Cardiac muscle cell (in vitro differentiated cells and primary cell): Measurements from ENCODE around the gene BNIP2. TPM values are rescaled to one million over a fixed set of nuclear protein-coding genes. Genes with fewer than 3 reads are reported as not detected.
A peak's percentile ranks its signal among the peaks of the same experiment; 100 is the strongest.

Experiments
- DNase-seq, 2 donors: peaks; one replicate each; pipeline versions ENCODE4 v3.0.0 to v3.0.0-alpha.2; 2010 to 2017; ENCODE audit warnings: low read depth in 1 of 2, low spot score in 1 of 2
- H3K27ac ChIP-seq: fragments of 200-600 bp; sonication (generic); 2 replicates; pipeline ENCODE4 v1.5.1; 2016
- H3K27me3 ChIP-seq: fragments of 200-600 bp; sonication (generic); 2 replicates; pipeline ENCODE4 v1.6.0; 2016; ENCODE audit warnings: control low read depth
- H3K36me3 ChIP-seq: fragments of 200-600 bp; sonication (generic); 2 replicates; pipeline ENCODE4 v1.5.1; 2016; ENCODE audit warnings: control low read depth
- H3K4me1 ChIP-seq: fragments of 200-600 bp; sonication (generic); 2 replicates; pipeline ENCODE4 v1.8.1; 2017; ENCODE audit warnings: low read depth, mild to moderate bottlenecking, mixed run types
- H3K4me3 ChIP-seq: fragments of 200-600 bp; sonication (generic); 2 replicates; pipeline ENCODE4 v1.5.1; 2016; ENCODE audit warnings: mild to moderate bottlenecking
- H3K9me3 ChIP-seq: fragments of 200-600 bp; sonication (generic); 2 replicates; pipeline ENCODE4 v1.5.1; 2017; ENCODE audit warnings: low read depth, mild to moderate bottlenecking, control low read depth
- polyA plus RNA-seq: library from polyadenylated mRNA; unstranded; fragments of >200 nt; fragmentation: Nextera tagmentation; extraction: Ambion mirVana; gene quantifications from 2 replicates; pipeline ENCODE4 v1.2.1, GENCODE V29; 2016
- total RNA-seq: library from RNA; depleted of rRNA; stranded (reverse); fragments of >200 nt; gene quantifications from 2 replicates; pipeline ENCODE4 v1.2.3, GENCODE V29; 2016
- TF ChIP-seq, protein P1 (sequence below): IDR thresholded peaks from 2 replicates; pipeline ENCODE4 v1.5.1; 2012; ENCODE audit warnings: low read depth, mild to moderate bottlenecking, low read length

The BNIP2 gene
- total and polyA plus RNA-seq, 2 experiments from 2014 or later, result 72.2 to 150 TPM

DNA sequence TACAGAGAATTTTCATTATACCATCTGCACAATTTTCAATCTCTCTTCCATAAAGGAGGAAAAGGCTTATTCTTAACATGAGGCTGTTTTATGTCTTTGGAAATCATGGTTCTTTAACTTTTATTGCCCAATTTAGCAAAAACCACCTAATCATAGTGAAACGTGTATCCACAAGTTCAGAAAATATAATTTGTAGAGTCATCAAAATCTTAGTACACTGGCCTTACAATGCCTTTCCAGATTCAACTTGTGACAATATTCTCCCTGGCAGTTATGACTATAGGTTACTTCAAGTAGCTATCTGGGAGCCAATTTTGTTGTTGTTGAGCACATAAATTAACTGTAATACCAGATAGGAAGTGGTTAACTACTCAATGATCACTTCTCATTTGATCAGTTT, 10.9 kb downstream of the BNIP2 start:
- no peaks in the 10 kb centered on the region for H3K9me3 ChIP-seq
- H3K4me1 ChIP-seq, result no peaks in the 10 kb centered on the region
- peaks cover 70% of the 10 kb centered on the region for H3K36me3 ChIP-seq
- H3K4me3 ChIP-seq, result no peak overlapping the region
- TF ChIP-seq, protein P1, sequence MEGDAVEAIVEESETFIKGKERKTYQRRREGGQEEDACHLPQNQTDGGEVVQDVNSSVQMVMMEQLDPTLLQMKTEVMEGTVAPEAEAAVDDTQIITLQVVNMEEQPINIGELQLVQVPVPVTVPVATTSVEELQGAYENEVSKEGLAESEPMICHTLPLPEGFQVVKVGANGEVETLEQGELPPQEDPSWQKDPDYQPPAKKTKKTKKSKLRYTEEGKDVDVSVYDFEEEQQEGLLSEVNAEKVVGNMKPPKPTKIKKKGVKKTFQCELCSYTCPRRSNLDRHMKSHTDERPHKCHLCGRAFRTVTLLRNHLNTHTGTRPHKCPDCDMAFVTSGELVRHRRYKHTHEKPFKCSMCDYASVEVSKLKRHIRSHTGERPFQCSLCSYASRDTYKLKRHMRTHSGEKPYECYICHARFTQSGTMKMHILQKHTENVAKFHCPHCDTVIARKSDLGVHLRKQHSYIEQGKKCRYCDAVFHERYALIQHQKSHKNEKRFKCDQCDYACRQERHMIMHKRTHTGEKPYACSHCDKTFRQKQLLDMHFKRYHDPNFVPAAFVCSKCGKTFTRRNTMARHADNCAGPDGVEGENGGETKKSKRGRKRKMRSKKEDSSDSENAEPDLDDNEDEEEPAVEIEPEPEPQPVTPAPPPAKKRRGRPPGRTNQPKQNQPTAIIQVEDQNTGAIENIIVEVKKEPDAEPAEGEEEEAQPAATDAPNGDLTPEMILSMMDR, result no peak
- DNase-seq, result no peak
- H3K27ac ChIP-seq, result no peak overlapping the region
- no peaks in the 10 kb centered on the region for H3K27me3 ChIP-seq

DNA sequence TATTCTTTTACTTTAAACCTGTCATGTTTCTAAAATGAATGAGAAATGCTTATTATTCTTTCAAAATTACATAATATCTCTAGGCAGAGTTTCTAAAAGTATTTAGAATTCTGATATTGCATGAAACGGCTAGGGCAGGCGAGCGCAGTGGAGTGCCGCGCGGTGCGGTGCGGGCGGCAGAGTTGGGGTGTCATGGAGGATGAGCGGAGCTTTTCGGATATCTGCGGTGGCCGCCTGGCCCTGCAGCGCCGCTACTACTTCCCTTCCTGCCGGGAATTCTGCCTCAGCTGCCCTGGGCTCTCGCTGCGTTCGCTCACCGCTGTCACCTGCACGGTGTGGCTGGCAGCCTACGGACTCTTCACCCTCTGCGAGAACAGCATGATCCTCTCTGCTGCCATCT, 12.6 kb downstream of the BNIP2 start:
- TF ChIP-seq, protein P1, result no peak
- H3K27ac ChIP-seq, result no peak overlapping the region
- no peaks in the 10 kb centered on the region for H3K4me1 ChIP-seq
- peaks cover 80% of the 10 kb centered on the region for H3K36me3 ChIP-seq
- no peak overlapping the region for H3K4me3 ChIP-seq
- no peaks in the 10 kb centered on the region for H3K27me3 ChIP-seq
- no peak for DNase-seq
- H3K9me3 ChIP-seq, result no peaks in the 10 kb centered on the region

DNA sequence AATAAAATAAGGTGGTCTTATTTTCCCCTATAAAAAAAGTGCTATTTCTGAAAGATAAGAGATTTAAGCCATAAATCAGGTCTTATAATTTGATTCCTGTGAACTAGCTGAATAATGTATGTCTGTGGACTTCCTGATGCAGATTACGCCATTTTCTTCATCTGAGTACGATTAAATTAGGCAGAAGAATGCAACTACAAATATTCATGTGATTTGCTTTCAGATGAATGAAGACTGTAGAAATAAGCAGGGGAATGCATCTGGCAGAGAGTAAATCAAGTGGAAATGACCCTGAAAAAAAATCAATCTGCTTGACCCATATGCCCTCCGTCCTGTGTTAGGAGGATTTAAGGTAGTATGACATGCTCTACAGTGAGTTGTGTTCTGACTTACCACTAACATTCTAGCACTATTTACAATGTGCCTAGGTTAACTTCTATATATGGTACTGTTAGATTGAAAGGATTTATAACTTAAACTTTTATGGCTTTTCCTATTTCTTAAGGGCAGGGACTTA, 14.7 kb downstream of the BNIP2 start:
- Histone ChIP-seq H3K36me3 (peaks cover 83% of the 10 kb centered on the region), H3K4me1 (no peaks in the 10 kb centered on the region), H3K4me3 (no peak overlapping the region), H3K27me3 (no peaks in the 10 kb centered on the region), H3K27ac (no peak overlapping the region), H3K9me3 (no peaks in the 10 kb centered on the region)
- TF ChIP-seq, protein P1, result no peak
- no peak for DNase-seq

DNA sequence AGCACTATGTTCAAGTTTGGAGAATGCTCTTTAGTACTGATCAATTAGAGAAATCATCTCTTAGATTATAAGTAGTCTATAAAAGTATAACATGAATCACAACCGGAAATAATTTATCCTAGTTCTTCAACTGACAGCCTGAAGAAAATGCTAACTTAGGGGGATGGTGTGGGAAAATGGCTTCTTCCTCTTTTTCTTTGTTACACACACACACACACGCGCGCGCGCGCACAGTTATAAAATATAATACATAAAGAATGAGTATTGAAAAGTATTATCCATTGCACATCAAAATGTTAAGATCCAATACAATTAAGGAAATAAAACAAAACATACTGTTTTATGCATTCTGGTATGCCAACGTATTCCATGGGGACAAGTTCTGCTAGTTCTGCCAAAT, 20.6 kb downstream of the BNIP2 start:
- H3K36me3 ChIP-seq, result peaks cover 72% of the 10 kb centered on the region
- no peak for DNase-seq
- TF ChIP-seq, protein P1, result no peak
- H3K27me3 ChIP-seq, result no peaks in the 10 kb centered on the region
- no peaks in the 10 kb centered on the region for H3K9me3 ChIP-seq
- no peak overlapping the region for H3K27ac ChIP-seq
- no peak overlapping the region for H3K4me3 ChIP-seq
- no peaks in the 10 kb centered on the region for H3K4me1 ChIP-seq

DNA sequence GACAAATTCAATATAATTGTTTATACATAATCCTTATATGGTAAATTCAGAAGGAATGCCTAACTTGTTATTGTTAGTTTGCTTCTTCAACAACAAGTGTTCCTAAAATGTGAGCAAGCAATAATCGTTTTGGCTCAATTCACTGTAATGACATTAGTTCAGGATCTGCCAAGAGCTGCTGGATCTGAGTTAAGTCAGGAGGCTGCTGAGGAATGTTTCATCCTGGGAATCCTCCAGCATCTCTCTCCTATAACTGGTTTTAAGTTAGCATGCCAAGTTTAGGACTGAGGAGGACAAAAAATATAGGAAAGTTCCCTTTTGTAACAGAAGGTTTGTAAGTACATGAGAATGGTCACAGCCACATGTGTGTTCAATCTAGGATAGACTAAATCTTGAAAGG, 26.9 kb downstream of the BNIP2 start:
- H3K9me3 ChIP-seq, result no peaks in the 10 kb centered on the region
- H3K27ac ChIP-seq, result no peak overlapping the region
- H3K4me3 ChIP-seq, result no peak overlapping the region
- H3K27me3 ChIP-seq, result no peaks in the 10 kb centered on the region
- no peaks in the 10 kb centered on the region for H3K4me1 ChIP-seq
- DNase-seq, result peak in 1 of 2 donors; percentile 43
- TF ChIP-seq, protein P1, result no peak
- H3K36me3 ChIP-seq, result peaks cover 34% of the 10 kb centered on the region

DNA sequence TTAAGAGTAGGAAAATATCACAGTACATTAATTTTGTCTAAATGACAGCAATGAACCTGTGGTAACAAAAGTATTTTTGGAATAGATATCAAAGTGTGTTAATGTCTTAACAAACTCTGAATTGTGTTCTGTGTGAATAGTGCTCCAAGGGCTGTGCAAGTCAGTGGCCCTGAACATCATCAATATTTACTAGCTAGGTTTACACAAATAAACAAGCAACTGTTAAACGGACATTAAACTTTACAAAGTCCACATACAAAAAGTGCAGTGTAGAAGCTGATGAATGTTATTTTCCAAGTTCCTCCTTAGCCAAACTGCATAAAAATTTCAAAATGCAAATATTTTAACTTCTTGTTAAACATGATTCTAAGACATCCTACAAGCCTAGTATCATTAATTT, 29.8 kb downstream of the BNIP2 start:
- Histone ChIP-seq H3K4me1 (peaks cover 16% of the 10 kb centered on the region), H3K36me3 (peaks cover 25% of the 10 kb centered on the region), H3K4me3 (no peak overlapping the region), H3K27me3 (no peaks in the 10 kb centered on the region), H3K27ac (no peak overlapping the region), H3K9me3 (no peaks in the 10 kb centered on the region)
- TF ChIP-seq, protein P1, result no peak
- DNase-seq, result no peak
